Stimulated activated CD4-positive, alpha-beta T cell treated with anti-CD3 and anti-CD28 coated beads, Interleukin-15, amount 100 ng/mL, for 48 hours (primary cell): Measurements from ENCODE around the gene DCX.

ENCODE experiments used
- DNase-seq, 2 donors: peaks; one replicate each; pipeline ENCODE4 v3.0.0-alpha.2; 2020; ENCODE audit warnings: low read depth in 2 of 2

Gene DCX

GRCh38 chrX:111309083-111309482 is 102.9 kb downstream of the DCX start:
- DNase-seq, result no peak

GRCh38 chrX:111308039-111308438 is 104.0 kb downstream of the DCX start:
- DNase-seq, result no peak

GRCh38 chrX:111302284-111302683 is 109.7 kb downstream of the DCX start:
- DNase-seq, result no peak

- no peak for DNase-seq
Observed at GRCh38 chrX:111288841-111289240, 123.2 kb downstream of the DCX start.

GRCh38 chrX:111284631-111285293 is 127.2 kb downstream of the DCX start:
- DNase-seq, result no peak

GRCh38 chrX:111283446-111283845 is 128.5 kb downstream of the DCX start:
- no peak for DNase-seq

GRCh38 chrX:111282991-111283390 is 129.0 kb downstream of the DCX start:
- no peak for DNase-seq

GRCh38 chrX:111282139-111282538 is 129.9 kb downstream of the DCX start:
- DNase-seq, result no peak

- DNase-seq, result no peak
Observed at GRCh38 chrX:111270339-111270738, 141.7 kb downstream of the DCX start, which contains the start of gene CAPN6. TSS of gene CAPN6 (minus strand) at chrX:111270483. CDS start at chrX:111263936, 6,547 bp downstream.

GRCh38 chrX:111268506-111268905 is 143.5 kb downstream of the DCX start:
- DNase-seq, result no peak

GRCh38 chrX:111265486-111265885 is 146.5 kb downstream of the DCX start:
- DNase-seq, result no peak

- no peak for DNase-seq
Observed at GRCh38 chrX:111264385-111264784, 147.6 kb downstream of the DCX start.

- no peak for DNase-seq
Observed at GRCh38 chrX:111262086-111262485, 149.9 kb downstream of the DCX start.

- no peak for DNase-seq
Observed at GRCh38 chrX:111260451-111260850, 151.5 kb downstream of the DCX start.

- no peak for DNase-seq
Observed at GRCh38 chrX:111259559-111259958, 152.4 kb downstream of the DCX start.

- DNase-seq, result no peak
Observed at GRCh38 chrX:111257733-111258132, 154.3 kb downstream of the DCX start.

GRCh38 chrX:111254896-111255693 is 156.9 kb downstream of the DCX start:
- no peak for DNase-seq

GRCh38 chrX:111244235-111244750 is 167.7 kb downstream of the DCX start:
- no peak for DNase-seq
